Esophagus muscularis mucosa (tissue), 4 donors: ENCODE measurements around the gene KLHL8. TPM values are rescaled to one million over a fixed set of nuclear protein-coding genes. Genes with fewer than 3 reads are reported as not detected.

Experiments used
- DNase-seq: peaks from one replicate; pipeline ENCODE4 v3.0.0-alpha.2; 2017; ENCODE audit errors: extremely low spot score
- H3K27ac ChIP-seq, 4 donors: fragments of 200-600 bp; sonication (generic); replicated peaks in 1 of 4; 1 replicate in 3 of 4; 2 replicates in 1 of 4; pipeline ENCODE4 v1.5.1; 2016 to 2019; ENCODE audit warnings: mild to moderate bottlenecking in 1 of 4
- H3K27me3 ChIP-seq, 4 donors: fragments of 200-600 bp; sonication (generic); one replicate each; pipeline versions ENCODE4 v1.5.1 to v1.6.0; 2016 to 2019
- H3K36me3 ChIP-seq, 4 donors: fragments of 200-600 bp; sonication (generic); one replicate each; pipeline ENCODE4 v1.5.1; 2016 to 2019
- H3K4me1 ChIP-seq, 4 donors: fragments of 200-600 bp; sonication (generic); one replicate each; pipeline ENCODE4 v1.5.1; 2016 to 2019
- H3K4me3 ChIP-seq, 4 donors: fragments of 200-600 bp; sonication (generic); 1 replicate in 2 of 4; 2 replicates in 2 of 4; pipeline ENCODE4 v1.5.1; 2016 to 2019; ENCODE audit warnings: mild to moderate bottlenecking in 4 of 4, moderate library complexity in 1 of 4
- H3K9me3 ChIP-seq, 4 donors: fragments of 200-600 bp; sonication (generic); 1 replicate in 3 of 4; 2 replicates in 1 of 4; pipeline ENCODE4 v1.5.1; 2016 to 2019
- CTCF ChIP-seq, 3 experiments: fragments of 200-600 bp in 2 of 3; fragments of 450-650 bp in 1 of 3; sonication (generic) in 2 of 3; IDR thresholded peaks; one replicate each; pipeline ENCODE4 v1.5.1; 2017 to 2019; ENCODE audit warnings: antibody characterized with exemption in 3 of 3, mild to moderate bottlenecking in 2 of 3, moderate library complexity in 1 of 3
- EP300 ChIP-seq: sonication (generic); formaldehyde crosslinking; IDR thresholded peaks from one replicate; pipeline ENCODE4 v1.6.1; 2017; ENCODE audit warnings: antibody characterized with exemption
- POLR2A ChIP-seq: fragments of 450-650 bp; IDR thresholded peaks from one replicate; pipeline ENCODE4 v1.6.1; 2017; ENCODE audit warnings: antibody characterized with exemption, moderate library complexity, mild to moderate bottlenecking, low read depth
- POLR2AphosphoS5 ChIP-seq, 2 donors: sonication (generic); formaldehyde crosslinking; IDR thresholded peaks; one replicate each; pipeline ENCODE4 v1.6.1; 2017; ENCODE audit warnings: antibody characterized with exemption in 2 of 2
- whole genome bisulfite sequencing: methylation state at CpG from one replicate; pipeline ENCODE4 v1.1.5; 2018; 5-methylcytosine and 5-hydroxymethylcytosine counted together
- intact Hi-C: fragments of 100-400 bp; cut with DNase I; formaldehyde crosslinking; loops from one replicate; pipeline ENCODE4 v1.15.1; 2023
- total RNA-seq, 4 donors: library from RNA; depleted of rRNA; stranded (reverse); fragments of >200 nt; gene quantifications; one replicate each; pipeline versions ENCODE4 v1.1.0 to v1.2.1, GENCODE V29; 2016

The KLHL8 gene
- total RNA-seq, 4 donors from 2014 or later = 7.6 to 18.7 (median 11.7) TPM

- H3K4me1 ChIP-seq = no peaks in the 10 kb centered on the region
- TF ChIP-seq POLR2A (no peak), CTCF (IDR thresholded peaks at IDR 0.05) (no peak), EP300 (no peak), POLR2AphosphoS5 (IDR thresholded peaks at IDR 0.05) (no peak)
- H3K27me3 ChIP-seq = no peaks in the 10 kb centered on the region
- no peak overlapping the region for H3K4me3 ChIP-seq
- H3K27ac ChIP-seq = no peak overlapping the region
- DNase-seq = no peak
- intact Hi-C loops = no loop called here
- H3K36me3 ChIP-seq = peaks cover 0 to 26% (median 2%) of the 10 kb centered on the region in 4 donors
- WGBS = 97% methylated on average over 2 of the region's 2 CpGs
- H3K9me3 ChIP-seq = no peaks in the 10 kb centered on the region
Measured at GRCh38 chr4:87174672-87175071, 45.7 kb downstream of the KLHL8 start.

- Histone ChIP-seq H3K4me1 (no peaks in the 10 kb centered on the region), H3K4me3 (no peak overlapping the region), H3K27ac (no peak overlapping the region), H3K9me3 (no peaks in the 10 kb centered on the region), H3K36me3 (peaks cover 0 to 40% (median 12%) of the 10 kb centered on the region in 4 donors), H3K27me3 (no peaks in the 10 kb centered on the region)
- TF ChIP-seq CTCF (IDR thresholded peaks at IDR 0.05) (no peak), POLR2AphosphoS5 (IDR thresholded peaks at IDR 0.05) (no peak), POLR2A (no peak), EP300 (no peak)
- intact Hi-C loops = no loop called here
- WGBS = 98% methylated on average over 2 of the region's 2 CpGs
- DNase-seq = no peak
Measured at GRCh38 chr4:87171944-87172343, 48.5 kb downstream of the KLHL8 start.

DNA sequence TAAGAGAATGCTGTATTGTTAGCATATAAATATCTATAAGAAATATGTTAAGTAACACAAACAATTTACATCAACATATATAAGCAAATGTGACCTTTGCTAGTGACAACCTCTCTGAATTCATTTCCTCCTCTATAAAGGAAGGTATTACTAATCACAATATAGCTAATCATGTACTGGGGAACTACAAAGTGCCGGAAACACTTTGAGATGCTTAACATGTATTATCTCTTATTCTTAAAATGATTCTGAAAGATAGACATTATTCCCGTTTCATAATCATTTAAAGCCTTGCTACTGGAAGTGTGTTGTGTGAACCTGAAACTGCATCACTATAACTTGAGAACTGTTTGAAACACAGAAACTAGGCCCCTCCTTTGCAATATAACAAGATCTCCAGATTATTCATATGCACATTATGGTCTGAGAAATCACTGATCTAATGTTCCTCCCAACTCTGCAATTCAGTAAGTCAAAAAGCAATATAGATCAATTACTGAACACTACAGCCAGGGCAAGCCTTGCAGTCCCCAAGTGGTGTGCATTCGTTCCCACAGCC is 54.0 kb downstream of the KLHL8 start:
- Histone ChIP-seq H3K27ac (no peak overlapping the region), H3K36me3 (peaks cover 0 to 41% (median 24%) of the 10 kb centered on the region in 4 donors), H3K27me3 (no peaks in the 10 kb centered on the region), H3K9me3 (no peaks in the 10 kb centered on the region), H3K4me3 (no peak overlapping the region), H3K4me1 (no peaks in the 10 kb centered on the region)
- 94% methylated on average over 3 of the region's 3 CpGs for WGBS
- intact Hi-C loops = no loop called here
- TF ChIP-seq EP300 = no peak
- TF ChIP-seq POLR2AphosphoS5 (IDR thresholded peaks at IDR 0.05) = no peak
- no peak for TF ChIP-seq POLR2A
- TF ChIP-seq CTCF (IDR thresholded peaks at IDR 0.05) = no peak
- no peak for DNase-seq

GRCh38 chr4:87165892-87166291 is 54.5 kb downstream of the KLHL8 start:
- DNase-seq = no peak
- TF ChIP-seq EP300 (no peak), CTCF (IDR thresholded peaks at IDR 0.05) (no peak), POLR2AphosphoS5 (IDR thresholded peaks at IDR 0.05) (no peak), POLR2A (no peak)
- peaks cover 0 to 41% (median 26%) of the 10 kb centered on the region in 4 donors for H3K36me3 ChIP-seq
- no peaks in the 10 kb centered on the region for H3K9me3 ChIP-seq
- no peak overlapping the region for H3K27ac ChIP-seq
- intact Hi-C loops = no loop called here
- 94% methylated on average over 1 of the region's 1 CpG for WGBS
- H3K4me1 ChIP-seq = no peaks in the 10 kb centered on the region
- no peaks in the 10 kb centered on the region for H3K27me3 ChIP-seq
- H3K4me3 ChIP-seq = no peak overlapping the region
